HEK293T (cell line): ENCODE measurements around the gene PIGQ.

ENCODE experiments used
- CTCF ChIA-PET: fragments of 350-600 bp; formaldehyde crosslinking; extraction: SDS; loops from one replicate; lab custom pipeline; 2021; ENCODE audit warnings: antibody characterized with exemption, inconsistent platforms; lab: Yijun Ruan, JAX
- POLR2A ChIA-PET: fragments of 350-600 bp; formaldehyde crosslinking; extraction: SDS; loops from one replicate; lab custom pipeline; 2020; ENCODE audit warnings: antibody characterized with exemption, inconsistent platforms; lab: Yijun Ruan, JAX
- DNase-seq: peaks from one replicate; pipeline ENCODE4 v3.0.0; 2012; ENCODE audit warnings: mixed read lengths; ENCODE audit errors: extremely low spot score
- FOXA1 ChIP-seq: fragments of 450-650 bp; IDR thresholded peaks from 2 replicates; pipeline ENCODE4 v1.6.1; 2016; ENCODE audit warnings: mild to moderate bottlenecking
- FOXM1 ChIP-seq: fragments of 450-650 bp; IDR thresholded peaks from 2 replicates; pipeline ENCODE4 v1.6.1; 2017; ENCODE audit warnings: mild to moderate bottlenecking, borderline replicate concordance
- L3MBTL2 ChIP-seq: fragments of 450-650 bp; conservative IDR thresholded peaks from 2 replicates; pipeline ENCODE4 v1.6.1; 2016; ENCODE audit warnings: mild to moderate bottlenecking
- LEF1 ChIP-seq: fragments of 450-650 bp; IDR thresholded peaks from 2 replicates; pipeline ENCODE4 v1.6.1; 2017; ENCODE audit warnings: mild to moderate bottlenecking, borderline replicate concordance
- NFRKB ChIP-seq: fragments of 450-650 bp; IDR thresholded peaks from 2 replicates; pipeline ENCODE4 v1.6.1; 2016; ENCODE audit warnings: mild to moderate bottlenecking, moderate library complexity
- SUZ12 ChIP-seq: fragments of 450-650 bp; IDR thresholded peaks from 2 replicates; pipeline ENCODE4 v1.6.1; 2016; ENCODE audit warnings: mild to moderate bottlenecking
- TF ChIP-seq, protein P1 (sequence below): fragments of 450-650 bp; IDR thresholded peaks from 2 replicates; pipeline ENCODE4 v1.6.1; 2016

Gene PIGQ

GRCh38 chr16:632486-633335 lies 62.9 kb downstream of the PIGQ start:
- TF ChIP-seq, protein P1, sequence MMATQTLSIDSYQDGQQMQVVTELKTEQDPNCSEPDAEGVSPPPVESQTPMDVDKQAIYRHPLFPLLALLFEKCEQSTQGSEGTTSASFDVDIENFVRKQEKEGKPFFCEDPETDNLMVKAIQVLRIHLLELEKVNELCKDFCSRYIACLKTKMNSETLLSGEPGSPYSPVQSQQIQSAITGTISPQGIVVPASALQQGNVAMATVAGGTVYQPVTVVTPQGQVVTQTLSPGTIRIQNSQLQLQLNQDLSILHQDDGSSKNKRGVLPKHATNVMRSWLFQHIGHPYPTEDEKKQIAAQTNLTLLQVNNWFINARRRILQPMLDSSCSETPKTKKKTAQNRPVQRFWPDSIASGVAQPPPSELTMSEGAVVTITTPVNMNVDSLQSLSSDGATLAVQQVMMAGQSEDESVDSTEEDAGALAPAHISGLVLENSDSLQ, result no peak
- TF ChIP-seq LEF1, result no peak
- TF ChIP-seq NFRKB, result no peak
- DNase-seq, result no peak
- POLR2A ChIA-PET, result no interaction called here
- CTCF ChIA-PET, result no interaction called here

GRCh38 chr16:633336-634050 lies 63.7 kb downstream of the PIGQ start:
- CTCF ChIA-PET, result no interaction called here

More at GRCh38 chr16:633336-634050, 63.7 kb downstream of the PIGQ start:
- POLR2A ChIA-PET, result no interaction called here
- no peak for DNase-seq
- TF ChIP-seq LEF1 (no peak), FOXA1 (no peak), NFRKB (no peak), FOXM1 (no peak), SUZ12 (no peak), L3MBTL2 (no peak)
